H1 (cell line): ENCODE results near the gene AGFG2. TPM values are rescaled to one million over a fixed set of nuclear protein-coding genes. Genes with fewer than 3 reads are reported as not detected.
A peak's percentile ranks its signal among the peaks of the same experiment; 100 is the strongest.

Experiments
- CTCF ChIA-PET: fragments of 300-600 bp; sonication (Branson Sonifier 250); formaldehyde crosslinking; loops from one replicate; lab custom pipeline; 2021; ENCODE audit not compliant: partially characterized antibody; lab: Charles Lee
- POLR2A ChIA-PET: fragments of 300-600 bp; sonication (Branson Sonifier 250); formaldehyde crosslinking; loops from one replicate; lab custom pipeline; 2021; ENCODE audit warnings: inconsistent platforms; ENCODE audit not compliant: partially characterized antibody; lab: Charles Lee
- DNase-seq, 2 experiments: peaks; one replicate each; pipeline versions ENCODE4 v3.0.0 to v3.0.0-alpha.2; 2010 to 2022; ENCODE audit warnings: low spot score in 2 of 2, low read depth in 1 of 2, mixed read lengths in 1 of 2
- FAIRE-seq: peaks from 2 replicates; lab custom pipeline; 2011; peaks lifted over from hg19 to GRCh38; lab: Jason Lieb, UNC
- H2AFZ ChIP-seq: 2 replicates; pipeline ENCODE4 v1.8.1; 2012; ENCODE audit warnings: low read length, inconsistent platforms
- H2AK5ac ChIP-seq: 2 replicates; pipeline ENCODE4 v1.6.1; 2013; ENCODE audit warnings: low read depth, low read length
- H2BK120ac ChIP-seq: replicated peaks from 2 replicates; pipeline ENCODE3; 2013; ENCODE audit warnings: low read depth, low read length, inconsistent platforms
- H2BK12ac ChIP-seq: 2 replicates; pipeline ENCODE4 v1.6.1; 2013; ENCODE audit warnings: low read depth, low read length
- H2BK15ac ChIP-seq: 2 replicates; pipeline ENCODE4 v1.6.1; 2013; ENCODE audit warnings: low read length
- H2BK20ac ChIP-seq: 2 replicates; pipeline ENCODE4 v1.6.1; 2013; ENCODE audit warnings: low read length
- H2BK5ac ChIP-seq: 2 replicates; pipeline ENCODE4 v1.6.1; 2013; ENCODE audit warnings: low read depth, low read length
- H3K14ac ChIP-seq: 2 replicates; pipeline ENCODE4 v1.6.1; 2013; ENCODE audit warnings: inconsistent platforms; ENCODE audit not compliant: insufficient read length
- H3K18ac ChIP-seq: 2 replicates; pipeline ENCODE4 v1.6.1; 2013; ENCODE audit warnings: low read length; ENCODE audit errors: extremely low read depth
- H3K23ac ChIP-seq: 2 replicates; pipeline ENCODE4 v1.6.1; 2013; ENCODE audit warnings: inconsistent platforms; ENCODE audit not compliant: insufficient read length
- H3K23me2 ChIP-seq: 2 replicates; pipeline ENCODE4 v1.6.1; 2013; ENCODE audit warnings: low read depth, low read length
- H3K27ac ChIP-seq: 2 replicates; pipeline ENCODE4 v1.6.1; 2011; ENCODE audit warnings: low read depth, low read length, inconsistent platforms
- H3K27me3 ChIP-seq, 4 experiments: replicated peaks in 1 of 4; 1 replicate in 1 of 4; 2 replicates in 3 of 4; pipeline versions ENCODE4 v1.6.1 to v1.8.1; 2011 to 2013; ENCODE audit warnings: low read length in 3 of 4, mild to moderate bottlenecking in 3 of 4, inconsistent platforms in 2 of 4, mixed read lengths in 2 of 4, moderate library complexity in 1 of 4; ENCODE audit not compliant: control insufficient read depth in 3 of 4, insufficient read depth in 3 of 4; ENCODE audit errors: extremely low read depth in 1 of 4
- H3K36me3 ChIP-seq, 4 experiments: 2 replicates each; pipeline versions ENCODE4 v1.6.1 to v1.8.1; 2011 to 2013; ENCODE audit warnings: mild to moderate bottlenecking in 4 of 4, low read length in 3 of 4, moderate library complexity in 2 of 4, control low read depth in 1 of 4, inconsistent platforms in 1 of 4; ENCODE audit not compliant: insufficient read depth in 4 of 4, control insufficient read depth in 2 of 4
- H3K4ac ChIP-seq: replicated peaks from 2 replicates; pipeline ENCODE3; 2013; ENCODE audit warnings: low read length, low read depth, mixed read lengths, inconsistent platforms; ENCODE audit not compliant: insufficient read length
- H3K4me1 ChIP-seq, 4 experiments: replicated peaks in 1 of 4; 1 replicate in 1 of 4; 2 replicates in 3 of 4; pipeline versions ENCODE4 v1.6.1 to v1.8.1; 2011 to 2013; ENCODE audit warnings: low read length in 3 of 4, inconsistent platforms in 2 of 4, mixed read lengths in 1 of 4; ENCODE audit not compliant: insufficient read depth in 4 of 4, control insufficient read depth in 3 of 4
- H3K4me2 ChIP-seq, 2 experiments: 2 replicates each; pipeline versions ENCODE4 v1.6.1 to v1.8.1; 2011 to 2013; ENCODE audit warnings: low read depth in 2 of 2, low read length in 2 of 2, control low read depth in 1 of 2, inconsistent platforms in 1 of 2, mild to moderate bottlenecking in 1 of 2; ENCODE audit not compliant: insufficient read depth in 1 of 2
- H3K4me3 ChIP-seq, 4 experiments: fragments of 200-600, 300-600 bp in 1 of 4; sonication (generic), shearing (Covaris generic), sonication (Bioruptor Twin) in 1 of 4; 2 replicates each; pipeline versions ENCODE4 v1.5.1 to v1.8.1; 2011 to 2016; ENCODE audit warnings: low read length in 4 of 4, low read depth in 3 of 4, control low read depth in 2 of 4, inconsistent platforms in 2 of 4, mild to moderate bottlenecking in 2 of 4, mixed read lengths in 1 of 4, moderate library complexity in 1 of 4; ENCODE audit not compliant: insufficient read depth in 2 of 4; ENCODE audit errors: extremely low read depth in 1 of 4
- H3K56ac ChIP-seq: replicated peaks from 2 replicates; pipeline ENCODE3; 2013; ENCODE audit warnings: low read depth, mild to moderate bottlenecking, mixed read lengths, low read length, inconsistent platforms; ENCODE audit not compliant: insufficient read length
- H3K79me1 ChIP-seq: 2 replicates; pipeline ENCODE4 v1.6.1; 2013; ENCODE audit warnings: low read depth, low read length, control low read depth
- H3K79me2 ChIP-seq, 2 experiments: 2 replicates each; pipeline versions ENCODE4 v1.6.1 to v1.8.1; 2012 to 2013; ENCODE audit warnings: low read length in 2 of 2, mild to moderate bottlenecking in 2 of 2, inconsistent platforms in 1 of 2; ENCODE audit not compliant: insufficient read depth in 2 of 2, control insufficient read depth in 1 of 2
- H3K9ac ChIP-seq, 4 experiments: replicated peaks in 1 of 4; 1 replicate in 1 of 4; 2 replicates in 3 of 4; pipeline versions ENCODE4 v1.6.1 to v1.8.1; 2011 to 2013; ENCODE audit warnings: low read depth in 3 of 4, low read length in 3 of 4, control low read depth in 2 of 4, mild to moderate bottlenecking in 2 of 4, moderate library complexity in 2 of 4, inconsistent platforms in 1 of 4; ENCODE audit errors: extremely low read depth in 1 of 4
- H3K9me3 ChIP-seq, 2 experiments: 2 replicates each; pipeline versions ENCODE4 v1.6.1 to v1.8.1; 2012 to 2013; ENCODE audit warnings: mild to moderate bottlenecking in 2 of 2, moderate library complexity in 2 of 2, control low read depth in 1 of 2, inconsistent platforms in 1 of 2, low read depth in 1 of 2, low read length in 1 of 2, mixed read lengths in 1 of 2; ENCODE audit not compliant: insufficient read depth in 2 of 2
- H4K20me1 ChIP-seq, 2 experiments: replicated peaks in 1 of 2; 2 replicates each; pipeline versions ENCODE3 to v1.8.1; 2011 to 2013; ENCODE audit warnings: inconsistent platforms in 2 of 2, low read length in 2 of 2, mild to moderate bottlenecking in 1 of 2; ENCODE audit not compliant: insufficient read depth in 2 of 2, control insufficient read depth in 1 of 2
- H4K5ac ChIP-seq: 2 replicates; pipeline ENCODE4 v1.6.1; 2013; ENCODE audit warnings: low read length, low read depth, mixed read lengths, inconsistent platforms; ENCODE audit not compliant: insufficient read length
- H4K8ac ChIP-seq: 2 replicates; pipeline ENCODE4 v1.8.0; 2013; ENCODE audit warnings: mild to moderate bottlenecking, moderate library complexity, low read length, inconsistent platforms; ENCODE audit not compliant: insufficient read depth; ENCODE audit errors: extremely low read depth
- H4K91ac ChIP-seq: replicated peaks from 2 replicates; pipeline ENCODE3; 2013; ENCODE audit warnings: low read length, mixed read lengths, inconsistent platforms; ENCODE audit not compliant: insufficient read length
- ASH2L ChIP-seq: fragments of 200-600, 300-600 bp; sonication (generic); IDR thresholded peaks from one replicate; pipeline ENCODE4 v1.7.1; 2017; ENCODE audit warnings: low read length
- CTBP2 ChIP-seq: IDR thresholded peaks from 2 replicates; pipeline ENCODE4 v1.7.0; 2011; ENCODE audit warnings: borderline replicate concordance, mild to moderate bottlenecking, moderate library complexity, mixed read lengths, low read length; ENCODE audit not compliant: insufficient read depth, insufficient read length
- FOSL1 ChIP-seq: IDR thresholded peaks from 2 replicates; pipeline ENCODE4 v1.6.1; 2011; ENCODE audit warnings: mild to moderate bottlenecking, low read depth, low read length, moderate library complexity; ENCODE audit not compliant: insufficient read depth
- KDM5A ChIP-seq: fragments of 200-600 bp; IDR thresholded peaks from 2 replicates; pipeline ENCODE4 v1.7.1; 2012; ENCODE audit warnings: mild to moderate bottlenecking, low read length, inconsistent platforms, mixed read lengths
- TEAD4 ChIP-seq: IDR thresholded peaks from 2 replicates; pipeline ENCODE4 v1.6.1; 2012; ENCODE audit warnings: low read depth, low read length, inconsistent platforms, mixed read lengths
- WGBS, 2 experiments: shearing (Covaris generic) in 1 of 2; methylation state at CpG; one replicate each; pipeline versions ENCODE4 v1.1.6 to v1.1.7; 2013 to 2015; ENCODE audit warnings: low lambda C conversion rate in 2 of 2, mixed read lengths in 2 of 2, inconsistent platforms in 1 of 2, low coverage in 1 of 2, missing lambda C conversion rate in 1 of 2; ENCODE audit not compliant: insufficient replicate concordance in 2 of 2, insufficient coverage in 1 of 2, insufficient read length in 1 of 2; ENCODE audit errors: extremely low coverage in 1 of 2, missing lambda C conversion rate in 1 of 2; 5-methylcytosine and 5-hydroxymethylcytosine counted together
- polyA plus RNA-seq, 7 experiments: library from polyadenylated mRNA; depleted of rRNA in 3 of 7; stranded (reverse) in 5 of 7; unstranded in 2 of 7; fragments of >200 nt in 5 of 7; fragments of 200-250 nt in 2 of 7; gene quantifications; 1 replicate in 5 of 7; 2 replicates in 1 of 7; 4 replicates in 1 of 7; pipeline versions ENCODE4 v1.2.1 to v1.2.3, GENCODE V29; 2011 to 2013; ENCODE audit warnings: missing spikeins in 2 of 7, mixed read lengths in 2 of 7
- total RNA-seq: library from RNA; stranded (reverse); fragmentation: NEBNext Ultra II Directional; extraction: Animal tissue kit (Norgen Biotek cat#: 25700); gene quantifications from 2 replicates; pipeline ENCODE4 v1.2.1, GENCODE V29; 2021

Gene AGFG2
- total and polyA plus RNA-seq, 2 of the 8 experiments (the other 6 are each of a cell fraction or from before 2014, with no cell fraction given), result 7.6 to 11.2 TPM

GRCh38 chr7:100546129-100546925 lies 7.3 kb downstream of the AGFG2 start:
- Histone ChIP-seq H3K56ac (no peak overlapping the region), H3K4me1 (peaks cover 11 to 42% (median 25%) of the 10 kb centered on the region in 4 experiments; a peak in 6 of 7 replicates), H3K9me3 (no peaks in the 10 kb centered on the region), H2BK12ac (peak overlapping the region; percentile 44; the same call in 1 of the 2 replicates), H3K23ac (no peak overlapping the region)
- FAIRE-seq, result no peak
- TF ChIP-seq FOSL1 (no peak), ASH2L (no peak), KDM5A (no peak), CTBP2 (no peak), TEAD4 (no peak)
- TF ChIP-seq, all 59 proteins: peak for 0
- H4K91ac ChIP-seq, result no peak overlapping the region
- no peak overlapping the region for H3K14ac ChIP-seq
- H3K18ac ChIP-seq, result no peak overlapping the region
- ChIA-PET POLR2A (interaction anchor here (0.6 to 2.9 kb wide), 9 partner anchors 11 to 117 kb away, joined by 3 to 10 read pairs (median 4); partner anchors contain the start of genes MEPCE and ZCWPW1), CTCF (interaction anchor here (0.6 to 26.5 kb wide), 8 partner anchors 9 to 124 kb away, joined by 3 to 341 read pairs (median 4); no protein-coding TSS in a partner anchor)
- H2AFZ ChIP-seq, result no peak overlapping the region
- whole genome bisulfite sequencing, 2 experiments, result 80% methylated on average over 8 of the region's 10 CpGs; no CpG with 5 or more reads in 1 of the 2 experiments
- H3K27me3 ChIP-seq, result no peaks in the 10 kb centered on the region
- H3K79me1 ChIP-seq, result peaks cover 2% of the 10 kb centered on the region; the same call in 1 of the 2 replicates
- no peak overlapping the region for H4K5ac ChIP-seq
- H3K36me3 ChIP-seq, result peaks cover 2 to 9% (median 3%) of the 10 kb centered on the region in 4 experiments; a peak in 5 of 8 replicates
- H4K8ac ChIP-seq, result no peak overlapping the region
- H3K27ac ChIP-seq, result no peak overlapping the region
- H4K20me1 ChIP-seq, result no peaks in the 10 kb centered on the region
- no peak overlapping the region for H2BK20ac ChIP-seq
- H3K4me3 ChIP-seq, result no peak overlapping the region; a peak in 1 of 8 replicates
- H3K9ac ChIP-seq, result no peak overlapping the region; a peak in 1 of 7 replicates
- peaks cover 0 to 36% of the 10 kb centered on the region in 2 experiments; a peak in 3 of 4 replicates for H3K79me2 ChIP-seq
- H3K4ac ChIP-seq, result no peak overlapping the region
- peak overlapping the region; percentile 26; the same call in 1 of the 2 replicates for H2BK5ac ChIP-seq
- H2AK5ac ChIP-seq, result peak overlapping the region; percentile 72; the same call in 1 of the 2 replicates
- no peak overlapping the region for H2BK15ac ChIP-seq
- no peak for DNase-seq
- H3K4me2 ChIP-seq, result peak overlapping the region; percentile 27 to 35; a peak in 3 of 4 replicates
- H2BK120ac ChIP-seq, result no peak overlapping the region
- no peaks in the 10 kb centered on the region for H3K23me2 ChIP-seq
